GM18909 (cell line): ENCODE measurements around the gene C20orf204.
A peak's percentile ranks its signal among the peaks of the same experiment; 100 is the strongest.
"Not testable (repeated sequence)": the region's sequence is repeated elsewhere in the genome, so short reads cannot be mapped to it uniquely, and the experiment has no call there.

Source experiments
- ATAC-seq: cut with Tn5 transposase; IDR thresholded peaks from one replicate; pipeline ENCODE4 v1.9.1; 2021; ENCODE audit warnings: mild to moderate bottlenecking; ENCODE audit not compliant: unreplicated experiment, poor library complexity

Gene C20orf204

GRCh38 chr20:64080813-64081623 lies 45.0 kb downstream of the C20orf204 start:
- ATAC-seq = no peak

- ATAC-seq = no peak
Measured at GRCh38 chr20:64081624-64081964, 45.6 kb downstream of the C20orf204 start.

GRCh38 chr20:64082126-64082731 lies 46.2 kb downstream of the C20orf204 start:
- ATAC-seq = no peak

- ATAC-seq = no peak
Measured at GRCh38 chr20:64082820-64083377, 46.9 kb downstream of the C20orf204 start.

- ATAC-seq = peak; percentile 30
Measured at GRCh38 chr20:64083378-64083803, 47.4 kb downstream of the C20orf204 start.

- no peak for ATAC-seq
Measured at GRCh38 chr20:64083804-64084684, 48.1 kb downstream of the C20orf204 start, which contains the start of gene LKAAEAR1. LKAAEAR1 (minus strand) TSS chr20:64084398; CDS start chr20:64084219, 179 bp downstream.

GRCh38 chr20:64084685-64085152 lies 48.7 kb downstream of the C20orf204 start:
- ATAC-seq = no peak

GRCh38 chr20:64086801-64087200 lies 50.8 kb downstream of the C20orf204 start:
- ATAC-seq = no peak

GRCh38 chr20:64087226-64087825 lies 51.3 kb downstream of the C20orf204 start:
- not testable (repeated sequence) for ATAC-seq

- not testable (repeated sequence) for ATAC-seq
Measured at GRCh38 chr20:64088586-64088985, 52.6 kb downstream of the C20orf204 start.
